EH (cell line): Measurements from ENCODE around the gene KAZN.

Experiments
- DNase-seq: peaks from one replicate; pipeline ENCODE4 v3.0.0-alpha.2; 2015; ENCODE audit warnings: low read depth

KAZN gene

DNA sequence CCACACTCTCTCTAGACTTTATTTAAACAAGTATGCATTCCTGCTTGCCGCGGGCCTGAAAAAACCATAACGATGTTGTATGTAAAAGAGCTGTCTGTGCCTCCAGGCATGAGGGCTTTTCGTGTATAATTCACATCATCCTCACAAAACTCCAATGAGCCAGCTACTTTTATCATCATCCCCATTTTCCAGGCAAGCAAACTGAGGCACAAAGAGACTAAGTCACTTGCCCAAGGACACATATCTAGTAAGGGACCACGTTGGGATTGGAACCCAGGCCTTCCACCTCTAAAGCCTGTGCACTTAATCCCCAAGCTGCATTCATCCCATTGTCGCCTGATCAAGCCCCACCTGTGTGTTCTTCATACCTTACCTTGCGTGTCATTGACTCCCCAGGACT lies 226.9 kb downstream of the KAZN start:
- no peak for DNase-seq

DNA sequence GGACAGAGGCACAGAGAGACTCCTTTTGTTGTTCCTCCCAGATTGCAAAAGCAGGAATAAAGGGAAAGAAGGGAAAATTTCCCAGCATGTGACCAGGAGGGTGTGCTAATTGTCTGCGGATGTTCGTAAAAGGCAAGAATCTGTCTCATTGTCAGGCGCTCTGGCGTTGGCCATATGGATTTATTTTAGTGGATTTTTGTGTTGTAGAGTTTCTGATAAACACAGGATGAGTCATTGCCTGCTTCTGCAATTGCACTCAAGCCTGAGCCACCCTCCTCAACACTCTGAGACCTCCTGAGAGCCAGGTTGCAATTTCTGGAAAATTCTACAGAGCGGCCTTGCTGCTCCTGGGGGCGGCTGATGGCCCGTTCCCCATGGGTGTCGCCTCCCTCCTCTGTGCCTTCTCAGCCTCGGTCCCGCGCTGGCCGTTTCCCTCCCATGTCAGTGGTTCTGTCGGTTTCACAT lies 227.7 kb downstream of the KAZN start:
- DNase-seq: peak; percentile 61

DNA sequence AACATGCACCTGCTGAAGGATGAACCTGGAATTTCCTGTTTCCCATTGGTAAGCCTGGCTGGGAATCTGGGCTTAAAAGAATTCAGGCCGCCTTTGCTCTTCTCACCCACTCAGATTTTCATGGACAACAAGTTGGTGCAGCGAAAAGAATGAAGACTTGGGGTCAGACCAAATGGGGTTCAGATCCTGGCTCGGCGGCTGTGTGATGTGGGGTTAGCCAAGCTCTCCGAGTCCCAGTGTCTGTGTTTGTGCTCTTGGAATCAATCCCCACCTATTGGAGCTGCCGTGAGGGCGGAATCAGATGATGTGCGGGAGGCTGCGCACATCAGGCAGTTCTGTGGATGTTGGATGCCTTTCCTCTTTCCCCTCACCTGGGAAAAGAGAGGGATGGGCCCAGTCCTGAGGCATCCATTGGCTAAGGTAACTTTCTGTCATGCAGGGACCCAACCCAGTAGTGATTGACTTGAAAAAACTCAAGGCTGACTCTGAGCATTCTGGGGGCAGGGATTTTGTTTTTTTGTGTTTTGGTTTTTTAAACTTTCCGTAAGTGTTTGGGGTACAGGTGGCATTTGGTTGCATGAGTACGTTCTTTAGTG lies 228.3 kb downstream of the KAZN start:
- DNase-seq: no peak

DNA sequence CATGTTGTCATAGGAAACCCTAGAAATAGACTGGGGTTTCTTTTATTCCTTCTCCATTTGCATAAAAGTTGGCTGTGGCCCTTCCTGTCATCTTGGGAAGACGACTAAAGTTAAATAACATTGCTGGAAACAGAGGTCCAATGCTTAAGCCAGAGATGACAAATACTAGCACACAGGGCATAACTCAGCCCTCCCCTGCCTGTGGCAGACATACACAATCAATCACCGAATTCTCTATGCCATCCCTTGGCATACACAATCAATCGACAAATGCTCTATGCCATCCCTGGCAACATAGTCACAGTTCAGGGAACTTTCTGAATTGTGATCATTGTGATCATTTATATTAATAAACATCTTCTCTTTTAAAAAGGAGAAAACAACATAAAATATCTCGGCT lies 229.4 kb downstream of the KAZN start:
- no peak for DNase-seq

DNA sequence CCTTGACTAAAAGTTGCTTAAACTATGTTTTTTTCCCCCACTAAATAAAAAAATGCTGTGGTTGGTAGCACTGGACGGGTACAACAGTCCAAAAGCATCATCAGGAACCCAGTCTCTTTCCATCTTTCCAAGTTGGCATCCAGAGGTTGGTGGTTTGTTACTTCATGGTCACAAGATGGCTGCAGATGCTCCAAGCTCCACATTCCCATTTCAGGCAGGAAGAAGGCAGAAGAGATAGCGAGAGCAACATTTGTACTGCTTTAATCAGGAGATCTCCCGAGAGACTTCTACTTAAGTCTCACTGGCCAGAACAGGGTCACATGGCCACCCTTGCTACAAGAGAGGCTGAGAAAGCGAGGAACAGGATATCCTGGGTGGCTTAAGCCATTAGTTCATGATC lies 230.2 kb downstream of the KAZN start:
- DNase-seq: no peak

DNA sequence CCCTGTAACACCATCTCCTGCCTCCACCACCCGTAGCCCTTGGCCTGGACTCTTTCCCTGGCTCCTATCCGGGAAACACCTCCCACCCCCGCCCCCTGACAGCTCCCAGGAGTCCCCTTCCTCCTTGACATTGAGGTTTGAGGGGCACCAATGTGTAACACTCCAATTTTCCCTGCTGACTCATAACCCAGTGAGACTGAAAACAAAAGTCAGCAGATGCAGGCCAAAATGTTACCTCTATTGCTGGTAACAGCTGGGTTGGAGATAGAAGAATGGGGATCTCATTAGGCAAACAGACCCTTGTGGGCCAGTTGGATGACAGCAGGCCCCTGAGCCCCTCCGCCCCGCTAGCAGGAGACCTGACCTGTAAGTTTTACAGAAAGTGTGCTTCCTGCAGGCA lies 237.2 kb downstream of the KAZN start:
- no peak for DNase-seq

DNA sequence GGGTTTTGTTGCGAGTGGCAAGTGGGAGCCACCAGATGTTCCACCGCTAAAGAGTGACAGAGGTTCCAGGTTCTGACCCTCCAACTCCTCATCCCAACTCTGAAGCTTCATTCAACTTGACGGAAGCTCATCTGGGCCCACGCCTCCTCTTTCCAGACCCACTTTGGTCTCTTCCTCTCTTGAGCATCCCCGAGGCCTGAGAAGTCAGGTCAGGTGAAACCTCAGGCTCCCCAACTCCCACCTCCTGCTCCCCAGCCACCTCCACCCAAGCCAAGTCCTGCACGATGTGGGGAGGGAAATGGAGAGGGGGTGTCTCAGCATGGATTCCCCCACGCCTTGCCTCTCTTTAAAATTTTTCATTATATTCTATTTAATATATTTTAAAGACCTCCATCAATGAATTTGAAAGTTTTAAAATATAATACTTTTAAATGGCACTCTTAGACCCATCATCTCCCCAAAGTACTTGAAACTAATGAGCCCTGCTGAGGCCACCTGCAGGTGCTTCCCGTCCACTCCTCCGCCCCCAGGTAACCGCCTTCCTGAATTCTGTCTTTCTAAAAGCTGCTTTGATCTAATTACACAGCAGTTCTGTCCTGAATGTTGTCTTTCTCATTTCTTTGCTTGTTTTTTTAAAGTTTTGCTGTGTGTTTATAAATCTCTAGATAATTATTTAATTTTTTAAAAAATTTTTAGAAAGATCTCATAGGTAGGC lies 238.1 kb downstream of the KAZN start:
- no peak for DNase-seq

DNA sequence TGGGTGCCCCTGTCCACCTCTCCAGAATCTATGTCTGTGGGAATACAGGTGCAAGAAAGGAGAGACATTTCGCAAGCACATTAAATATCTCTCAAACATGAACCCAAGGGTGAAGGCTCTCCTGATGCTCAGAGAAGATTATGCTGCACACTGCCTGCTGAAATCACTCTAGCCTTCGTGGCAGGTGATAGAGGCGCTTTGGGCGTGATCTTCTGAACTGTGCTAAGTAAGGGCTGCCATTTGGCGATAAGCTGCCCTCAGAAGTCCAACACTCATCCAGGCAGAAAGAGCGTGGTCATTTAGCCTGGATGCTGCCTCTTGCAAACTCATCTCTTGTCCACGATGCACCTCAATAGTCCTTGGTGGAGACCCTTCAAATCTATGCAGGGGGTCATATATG lies 241.9 kb downstream of the KAZN start:
- DNase-seq: no peak

DNA sequence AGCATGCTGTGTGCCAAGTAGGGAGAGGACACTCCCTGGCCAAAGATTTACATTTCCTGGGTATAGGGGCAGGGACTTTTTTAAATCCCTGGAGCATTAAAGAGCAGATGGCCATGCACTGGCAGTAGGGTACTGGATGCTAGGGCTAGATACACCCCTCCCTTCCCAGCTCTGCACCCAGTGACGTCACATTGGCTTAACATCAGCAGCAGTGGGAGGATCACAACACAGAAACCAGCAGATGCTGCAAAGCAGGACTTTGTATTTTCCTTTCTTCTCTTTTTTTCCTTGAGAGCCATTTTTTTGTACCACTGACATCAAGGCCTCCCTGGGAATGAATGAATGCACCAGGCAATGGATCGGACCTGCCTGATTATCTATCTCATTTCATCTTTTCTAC lies 243.0 kb downstream of the KAZN start:
- DNase-seq: no peak

DNA sequence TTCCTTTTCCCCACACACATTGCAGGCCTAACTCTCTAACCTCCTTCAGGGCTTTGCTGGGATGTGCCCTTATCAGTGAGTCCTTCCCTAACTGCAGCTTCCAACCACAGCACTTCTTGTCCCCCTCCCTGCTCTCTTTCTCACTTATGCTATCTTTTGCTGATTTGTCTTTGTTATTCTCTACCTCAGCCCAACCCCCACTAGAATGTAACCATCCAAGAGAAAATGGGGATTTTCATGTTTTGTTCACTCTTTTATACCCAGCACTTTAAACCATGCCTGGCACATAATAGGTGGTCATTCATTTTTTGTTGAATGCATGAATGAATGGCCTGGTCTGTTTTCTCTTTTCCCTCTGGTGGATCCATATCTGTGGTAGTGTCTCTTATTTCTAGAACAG lies 243.5 kb downstream of the KAZN start:
- DNase-seq: no peak

DNA sequence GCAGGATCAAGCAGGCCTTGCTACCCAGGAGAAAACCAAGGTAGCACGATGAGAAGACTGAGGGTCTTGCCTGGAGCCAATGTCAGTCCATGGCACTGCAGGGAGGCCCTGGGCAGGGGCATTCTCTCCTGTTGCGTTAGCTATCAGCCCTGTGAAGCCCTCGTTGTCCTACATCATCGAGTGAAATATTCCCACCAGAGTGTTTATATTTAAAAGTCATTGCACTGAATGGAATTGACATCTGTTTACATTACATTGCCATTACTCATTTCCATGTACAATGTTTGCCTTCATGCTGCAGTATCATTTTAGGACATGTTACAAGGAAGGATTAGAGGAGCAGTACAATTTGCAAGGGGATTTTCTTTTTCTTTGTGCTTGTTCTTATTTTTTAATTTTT lies 243.9 kb downstream of the KAZN start:
- DNase-seq: peak; percentile 41

DNA sequence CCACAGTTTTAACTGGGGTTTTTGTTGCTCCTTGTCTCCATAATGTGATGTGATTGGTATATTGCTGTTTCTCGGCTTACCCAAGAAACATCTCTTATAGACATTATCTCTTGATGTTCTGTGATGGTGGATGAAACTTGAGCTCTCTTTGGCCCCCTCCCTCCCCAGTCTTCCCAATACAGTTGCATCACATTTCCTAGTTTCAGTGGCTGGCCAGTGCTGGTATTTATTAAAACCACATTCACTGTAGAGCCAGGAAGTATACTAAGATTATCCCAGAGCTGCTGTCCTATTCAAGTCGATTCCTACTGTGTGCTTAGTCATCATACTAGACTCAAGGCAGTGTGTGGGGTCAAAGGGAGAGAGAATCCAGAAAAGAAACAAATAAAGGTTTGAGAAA lies 244.4 kb downstream of the KAZN start:
- DNase-seq: peak; percentile 22

DNA sequence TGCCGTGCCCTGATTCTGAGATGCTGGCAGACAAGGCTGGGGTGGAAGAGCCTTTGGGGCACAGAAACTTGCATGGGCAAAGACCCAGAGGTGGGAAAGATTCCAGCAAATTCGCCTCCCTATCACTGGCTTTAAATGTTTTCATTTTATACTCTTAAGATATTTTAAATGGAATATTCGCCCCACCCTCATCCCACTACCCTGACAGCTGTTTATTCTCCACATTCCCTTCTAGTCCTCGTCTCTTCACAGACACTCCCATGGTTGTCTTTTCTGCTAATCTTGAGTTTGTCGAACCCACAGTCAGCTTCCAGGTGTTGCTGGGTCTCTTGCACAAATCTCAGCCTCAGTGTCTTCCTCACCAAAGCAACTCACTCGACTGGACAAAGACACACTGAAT lies 245.0 kb downstream of the KAZN start:
- no peak for DNase-seq

DNA sequence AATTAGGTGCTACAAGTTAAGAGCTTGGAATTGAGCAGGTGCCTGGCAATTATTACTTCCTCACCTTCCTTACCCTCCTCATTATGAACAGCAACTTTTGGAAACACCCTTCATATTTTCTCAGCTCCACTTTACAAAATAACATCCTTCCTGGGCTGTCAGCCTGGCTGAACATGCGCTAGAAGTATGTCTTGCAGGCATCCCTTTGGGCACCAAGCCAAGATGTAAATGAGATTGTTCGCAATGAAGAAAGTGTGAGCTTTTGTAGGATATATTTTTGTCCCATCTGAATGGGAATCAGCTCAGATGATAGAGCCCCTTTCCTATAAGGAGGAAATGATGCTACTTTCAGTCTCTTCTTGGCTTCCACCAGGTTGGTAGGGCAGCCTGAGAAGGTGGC lies 245.9 kb downstream of the KAZN start:
- DNase-seq: no peak

DNA sequence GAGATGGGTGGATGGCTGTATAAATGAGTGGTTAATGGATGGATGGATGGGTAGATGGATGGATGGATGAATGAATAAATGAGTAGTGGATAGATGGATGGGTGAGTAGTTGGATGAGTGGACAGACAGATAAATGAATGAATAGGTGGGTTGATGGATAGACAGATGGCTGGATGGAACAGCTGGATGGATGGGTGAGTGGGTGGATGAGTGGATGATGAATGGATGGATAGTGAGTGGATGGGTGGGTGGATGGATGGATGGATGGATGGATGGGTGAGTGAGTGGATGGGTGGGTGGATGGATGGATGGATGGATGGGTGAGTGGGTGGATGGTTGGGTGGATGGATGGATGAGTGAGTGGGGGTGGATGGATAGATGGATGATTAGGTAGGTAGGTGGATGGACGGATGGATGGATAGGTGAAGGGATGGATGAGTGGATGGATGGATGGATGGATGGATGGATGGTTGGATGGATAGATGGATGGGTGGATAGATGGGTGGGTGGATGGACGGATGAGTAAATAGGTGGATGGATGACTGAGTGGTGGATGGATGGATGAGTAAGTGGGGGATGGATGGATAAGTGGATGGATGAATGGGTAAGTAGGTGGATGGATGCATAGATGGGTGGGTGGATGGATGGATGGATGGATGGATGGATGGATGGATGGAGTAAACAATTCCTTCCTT lies 246.6 kb downstream of the KAZN start:
- DNase-seq: no peak

DNA sequence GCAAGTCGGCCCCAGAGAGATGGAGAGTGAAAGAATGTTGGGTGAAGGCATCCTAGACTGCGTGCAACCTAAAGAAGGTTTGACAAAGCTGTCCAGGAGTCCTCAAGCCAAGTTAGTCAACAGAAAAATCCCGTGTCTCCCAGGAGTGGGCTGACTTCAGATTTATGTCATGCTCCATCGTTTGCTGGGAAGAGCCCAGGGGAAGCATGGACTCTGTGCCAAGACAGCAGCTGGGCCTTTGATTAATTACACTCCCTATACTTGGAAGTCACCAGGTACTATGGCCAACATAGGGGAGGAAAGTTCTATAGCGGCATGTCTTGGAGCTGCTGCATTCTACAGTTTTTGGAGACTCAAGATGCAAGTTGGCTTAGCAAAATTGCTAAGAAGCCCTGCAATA lies 247.4 kb downstream of the KAZN start:
- DNase-seq: no peak

DNA sequence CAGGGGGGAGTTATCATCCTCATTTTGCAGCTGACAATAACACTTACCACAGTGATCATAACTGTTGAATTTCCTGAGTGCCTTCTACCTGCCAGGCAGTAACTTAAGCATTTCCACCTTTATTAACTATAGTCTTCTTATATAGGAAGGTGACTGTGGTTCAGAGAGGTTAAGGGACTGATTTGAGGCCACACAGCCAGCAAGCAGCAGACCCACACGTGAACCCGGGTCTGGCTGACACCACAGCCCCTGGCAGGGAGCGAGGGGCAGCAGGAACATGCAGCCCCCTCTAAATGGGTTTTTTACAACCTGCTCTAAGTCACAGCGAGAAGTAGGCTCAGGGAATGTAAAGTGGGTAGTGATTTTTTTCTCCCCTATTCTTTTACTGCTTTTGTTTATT lies 248.2 kb downstream of the KAZN start:
- DNase-seq: no peak

DNA sequence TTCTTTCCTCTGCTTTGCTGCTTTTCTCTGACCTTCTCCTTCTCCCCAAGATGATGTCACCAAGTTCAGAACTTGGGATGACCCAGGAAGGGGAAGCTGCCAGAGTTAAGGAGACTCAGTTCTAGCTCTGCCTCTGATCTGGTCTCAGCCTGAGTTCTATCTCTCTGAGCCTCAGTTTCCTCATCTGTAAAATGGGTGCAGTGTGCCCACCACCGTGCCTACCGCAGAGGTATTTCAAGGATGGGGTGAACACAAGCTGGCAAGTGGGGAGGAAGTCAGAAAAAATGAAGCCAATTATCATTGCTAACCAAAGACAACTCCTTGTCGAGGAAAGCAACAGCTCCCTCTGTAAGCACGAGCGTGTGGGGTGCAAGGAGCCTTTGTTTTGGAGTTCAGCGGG lies 249.7 kb downstream of the KAZN start:
- no peak for DNase-seq

DNA sequence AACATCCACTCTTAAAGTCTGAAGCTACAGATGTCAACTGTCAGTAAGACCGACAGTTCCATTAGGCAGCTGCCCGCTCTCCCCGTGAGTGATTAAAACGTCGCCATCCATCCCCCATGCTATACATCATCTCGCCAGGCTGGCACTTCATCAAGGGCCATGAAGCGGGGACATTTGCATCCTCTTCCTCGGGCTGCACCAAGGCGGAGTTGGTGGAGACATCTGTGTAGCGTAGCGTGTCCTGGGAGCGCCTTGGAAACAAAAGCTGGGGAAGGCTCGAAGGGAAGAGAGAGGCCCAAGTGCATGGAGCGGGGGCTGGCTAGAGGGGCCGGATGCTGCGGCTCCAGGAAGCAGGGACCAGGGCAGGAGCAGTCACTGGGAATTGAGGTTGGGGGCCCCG lies 250.1 kb downstream of the KAZN start:
- no peak for DNase-seq

DNA sequence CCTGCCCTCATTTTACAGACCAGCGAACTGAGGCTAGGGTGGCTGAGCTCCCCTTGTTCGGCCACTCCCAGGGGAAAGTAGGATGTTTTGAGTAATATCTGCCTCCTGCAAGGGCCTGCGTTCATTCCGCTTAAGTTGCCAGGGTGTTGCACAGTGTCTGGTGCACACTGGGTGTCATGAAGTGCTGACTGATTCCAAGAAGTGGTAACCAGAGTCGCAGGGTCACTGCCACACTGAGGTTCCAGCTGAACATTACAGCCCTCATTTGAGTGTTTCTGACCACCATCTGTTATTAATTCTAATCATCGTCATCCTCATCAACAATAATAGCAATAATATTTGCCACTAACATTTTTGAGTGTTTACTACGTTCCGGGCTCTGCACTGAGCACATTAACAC lies 250.6 kb downstream of the KAZN start:
- DNase-seq: no peak

DNA sequence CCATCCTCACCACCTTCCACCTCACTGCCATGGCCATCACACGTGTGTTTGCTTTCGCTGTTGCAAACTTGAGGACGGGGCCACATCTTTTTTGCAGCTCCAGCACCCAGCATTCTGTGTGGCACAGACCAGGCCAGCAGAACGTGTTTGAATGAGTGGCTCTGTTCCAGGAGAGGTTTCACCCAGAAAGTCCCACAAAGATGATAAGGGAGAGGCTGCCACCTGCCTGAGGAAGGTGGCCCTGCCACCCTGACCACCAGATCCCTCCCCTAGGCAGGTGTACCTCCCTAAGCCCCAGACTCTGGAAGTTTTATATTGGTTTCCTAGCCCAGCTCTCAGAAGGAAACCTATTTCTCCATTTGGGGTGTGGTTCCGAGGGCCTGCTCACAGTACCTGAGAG lies 252.1 kb downstream of the KAZN start:
- DNase-seq: no peak

DNA sequence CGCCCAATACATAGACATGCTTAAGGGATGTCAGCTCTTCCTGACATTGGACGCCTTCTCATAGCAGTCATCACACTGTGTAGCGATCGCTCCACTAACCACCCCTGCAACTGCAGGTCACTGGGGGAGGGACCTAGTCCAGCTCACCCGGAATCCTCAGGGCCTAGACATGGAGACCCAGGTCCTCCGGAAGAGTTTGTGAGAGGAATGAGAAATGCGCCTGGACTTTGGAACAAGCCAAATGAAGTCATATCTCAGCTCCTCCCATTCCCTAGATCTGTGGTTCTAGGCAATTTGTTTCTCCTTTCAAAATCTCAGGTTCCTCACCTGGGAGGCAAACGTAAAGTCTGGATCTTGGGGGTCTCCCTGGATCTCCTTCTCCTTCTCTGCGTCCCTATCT lies 253.3 kb downstream of the KAZN start:
- no peak for DNase-seq

DNA sequence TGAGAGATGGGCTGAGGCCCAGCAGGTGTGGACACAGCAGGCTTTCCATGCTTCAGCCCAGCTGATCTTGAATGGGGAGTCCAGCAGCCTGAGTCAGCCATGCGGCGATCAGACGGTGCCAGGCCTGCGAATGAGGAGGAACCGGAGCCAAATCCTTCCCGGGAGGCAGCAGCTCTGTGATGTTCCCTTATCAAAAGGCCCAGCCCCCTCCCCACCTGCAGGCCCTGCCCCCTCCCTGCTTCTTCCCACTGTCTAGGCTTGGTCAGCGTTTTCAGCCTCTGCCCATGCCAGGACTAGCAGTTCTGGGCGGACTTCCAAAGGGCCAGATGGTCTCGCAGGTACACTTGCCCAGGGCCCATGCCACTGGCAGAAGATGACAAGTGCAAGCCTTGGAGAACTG lies 253.8 kb downstream of the KAZN start:
- DNase-seq: no peak

DNA sequence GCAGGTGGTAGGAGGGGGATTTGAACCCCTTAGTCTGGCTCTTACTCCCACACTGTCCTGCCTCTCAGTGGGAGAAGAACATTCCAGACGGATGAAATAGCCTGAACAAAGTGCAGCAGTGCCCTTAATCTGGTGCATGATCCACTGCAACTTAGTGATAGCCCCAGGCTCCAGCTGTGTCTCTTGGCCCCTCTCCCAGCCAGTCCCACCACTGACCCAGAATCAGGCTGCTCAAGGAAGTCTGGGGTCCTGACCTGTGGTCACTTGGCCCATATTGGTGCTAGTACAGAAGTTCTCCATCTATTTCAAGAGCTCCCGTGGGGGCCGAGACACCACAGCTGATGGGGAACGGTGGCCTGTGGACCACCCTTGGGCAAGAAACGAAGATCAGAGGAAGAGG lies 255.0 kb downstream of the KAZN start:
- DNase-seq: no peak
